ENCODE data around the gene HLF. TPM values are rescaled to one million over a fixed set of nuclear protein-coding genes. Genes with fewer than 3 reads are reported as not detected.

The HLF gene
- total RNA-seq, 1 donor from 2014 or later = 15.1 TPM

DNA sequence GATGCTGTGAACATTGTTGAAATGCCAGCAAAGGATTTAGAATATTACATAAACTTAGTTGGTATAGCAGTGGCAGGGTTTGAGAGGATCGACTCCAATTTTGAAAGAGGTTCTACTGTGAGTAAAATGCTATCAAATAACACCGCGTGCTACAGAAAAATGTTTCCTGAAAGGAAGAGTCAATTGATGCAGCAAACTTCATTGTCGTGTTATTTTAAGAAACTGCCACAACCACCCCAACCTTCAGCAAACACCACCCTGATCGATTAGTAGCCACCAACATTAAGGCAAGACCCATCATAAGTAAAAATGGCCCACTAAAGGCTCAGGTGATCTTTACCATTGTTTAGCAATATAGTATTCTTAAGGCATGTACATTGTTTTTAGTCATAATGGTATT is 27.3 kb downstream of the HLF start:
- DNase-seq = no peak

DNA sequence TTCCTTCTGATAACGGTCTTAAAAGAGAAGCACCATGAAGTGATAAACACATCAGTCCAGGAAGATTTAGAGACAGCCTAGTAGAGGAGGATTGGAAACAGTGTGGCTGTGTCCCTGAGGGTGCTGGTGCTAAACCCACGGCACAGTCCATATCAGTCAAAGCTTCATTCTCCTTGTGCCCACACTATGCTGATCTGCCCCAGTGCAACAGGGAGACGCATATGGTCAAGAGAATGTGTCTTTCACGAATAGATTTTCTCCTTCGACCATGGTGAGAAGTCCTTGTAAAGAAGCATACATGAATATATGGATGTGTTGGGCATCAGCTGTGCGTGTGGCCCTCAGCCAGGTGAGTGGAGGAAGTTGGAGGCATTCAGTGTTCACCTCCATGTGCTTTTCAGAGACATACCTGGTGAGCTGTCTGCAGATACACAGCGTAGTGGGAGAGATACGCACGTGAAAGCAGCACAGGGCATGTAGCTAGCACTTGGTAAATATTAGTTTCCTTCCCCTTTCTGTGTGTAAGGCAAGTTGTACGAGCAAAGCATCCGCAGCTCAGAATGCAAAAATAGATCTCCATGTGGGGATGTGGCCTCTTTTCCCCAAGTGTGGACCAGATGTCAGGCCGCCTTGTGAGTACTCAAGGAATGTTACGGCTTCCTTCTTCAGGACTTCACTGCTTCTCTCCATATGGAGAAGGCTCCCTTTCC is 29.4 kb downstream of the HLF start:
- DNase-seq = no peak

DNA sequence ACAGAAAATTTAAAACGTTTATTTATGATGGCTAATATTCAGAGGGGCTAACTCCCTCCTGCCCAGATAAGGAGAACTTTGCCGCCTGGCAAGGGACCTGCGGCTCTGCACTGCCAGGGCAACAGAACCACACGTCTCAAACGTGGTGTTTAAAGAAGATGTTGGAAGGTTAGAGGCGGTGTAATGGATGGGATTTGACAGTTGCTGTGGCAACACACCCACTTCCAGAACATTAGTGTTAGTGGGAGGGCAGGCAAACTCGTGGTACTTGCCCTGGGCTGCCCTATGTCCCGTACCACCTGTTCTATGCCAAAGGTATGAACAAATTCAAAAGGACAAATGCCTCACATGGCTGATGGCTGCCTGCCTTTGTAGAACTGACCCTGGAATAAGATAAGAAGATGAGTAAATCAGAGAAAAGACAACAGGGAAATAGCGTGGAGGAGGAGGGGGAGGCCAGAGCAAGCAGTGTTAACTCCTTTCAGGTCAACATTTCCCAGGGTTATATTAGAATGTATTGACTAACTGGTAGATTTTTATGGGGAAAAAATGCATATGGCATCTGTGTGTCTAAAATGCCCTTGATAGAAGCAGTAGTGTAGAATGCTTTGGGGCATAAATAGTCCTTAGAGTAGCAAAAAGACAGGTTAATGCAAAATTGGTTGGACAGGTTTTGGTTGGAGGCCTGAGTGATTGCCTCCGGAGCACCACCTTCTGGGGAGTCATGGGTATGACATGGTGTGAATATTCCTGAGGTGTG is 30.8 kb downstream of the HLF start:
- DNase-seq = peak; percentile 33

DNA sequence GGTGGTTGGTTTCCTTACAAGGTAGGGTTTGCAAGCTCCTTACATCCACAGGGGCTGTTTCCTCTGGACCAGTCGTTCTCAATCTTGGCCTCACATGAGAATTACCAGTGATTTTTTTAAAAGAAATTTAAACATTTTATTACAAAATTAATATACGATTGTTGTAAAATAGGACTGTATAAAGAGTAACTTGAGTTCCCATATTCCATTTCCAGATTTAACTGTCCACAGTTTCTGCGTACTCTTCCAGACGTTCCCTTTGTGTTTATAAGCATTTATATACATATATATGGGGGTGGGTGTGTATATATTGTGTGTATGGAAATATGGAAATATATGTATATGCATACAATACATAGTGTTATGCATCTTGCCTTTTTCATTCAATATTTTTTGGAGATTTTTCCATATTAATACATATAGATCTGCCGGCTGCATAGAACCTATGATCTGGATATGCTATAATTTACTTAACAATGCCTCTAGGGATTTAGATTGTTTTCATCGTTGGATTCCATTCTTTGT is 31.5 kb downstream of the HLF start:
- no peak for DNase-seq

DNA sequence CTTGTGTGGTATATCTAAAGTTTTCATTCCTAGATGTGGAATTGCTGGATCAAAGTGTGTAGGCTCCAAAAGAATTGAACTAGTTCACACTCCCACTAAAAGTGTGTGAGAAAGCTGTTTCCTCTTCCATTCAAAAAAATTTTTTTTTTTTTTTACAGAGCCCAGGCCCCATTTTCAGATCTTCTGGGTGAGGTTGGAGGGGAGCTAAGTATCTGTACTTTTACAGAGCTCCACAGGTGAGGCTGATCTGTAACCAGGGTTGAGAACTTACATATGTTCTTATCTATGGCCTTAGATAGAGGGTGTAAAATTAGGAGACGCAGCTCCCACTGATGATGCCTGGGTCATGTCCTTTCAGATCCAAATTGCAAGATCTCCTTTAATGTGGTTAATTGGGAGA is 31.9 kb downstream of the HLF start:
- no peak for DNase-seq

DNA sequence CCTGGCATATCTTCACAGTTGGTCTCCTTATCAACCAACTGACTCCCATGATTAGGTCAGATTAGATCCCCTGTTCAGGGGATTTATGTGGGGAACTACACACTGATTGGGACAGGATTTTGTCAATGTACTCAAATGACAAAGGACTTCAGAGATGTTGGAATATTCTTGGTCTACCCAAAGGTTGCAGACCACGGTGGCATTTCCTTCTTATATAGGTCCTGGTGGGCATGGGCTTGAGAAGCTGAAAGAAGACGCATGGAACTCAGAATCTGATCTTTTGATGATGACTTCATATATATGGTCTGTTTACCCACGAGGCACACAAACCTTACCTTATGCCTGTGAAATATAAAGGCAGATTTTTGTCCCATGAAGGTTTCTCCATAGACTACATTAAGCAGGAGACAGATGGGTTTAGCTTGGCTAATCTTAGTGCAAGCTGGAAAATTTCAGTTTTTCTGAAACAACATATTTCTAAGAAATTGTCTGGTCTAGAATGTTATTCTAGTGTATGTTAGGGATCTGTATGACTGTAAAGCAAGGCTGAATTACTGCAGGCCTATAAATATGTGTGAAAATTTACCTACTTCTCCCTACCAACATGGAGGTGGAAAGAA is 33.5 kb downstream of the HLF start:
- DNase-seq = no peak

DNA sequence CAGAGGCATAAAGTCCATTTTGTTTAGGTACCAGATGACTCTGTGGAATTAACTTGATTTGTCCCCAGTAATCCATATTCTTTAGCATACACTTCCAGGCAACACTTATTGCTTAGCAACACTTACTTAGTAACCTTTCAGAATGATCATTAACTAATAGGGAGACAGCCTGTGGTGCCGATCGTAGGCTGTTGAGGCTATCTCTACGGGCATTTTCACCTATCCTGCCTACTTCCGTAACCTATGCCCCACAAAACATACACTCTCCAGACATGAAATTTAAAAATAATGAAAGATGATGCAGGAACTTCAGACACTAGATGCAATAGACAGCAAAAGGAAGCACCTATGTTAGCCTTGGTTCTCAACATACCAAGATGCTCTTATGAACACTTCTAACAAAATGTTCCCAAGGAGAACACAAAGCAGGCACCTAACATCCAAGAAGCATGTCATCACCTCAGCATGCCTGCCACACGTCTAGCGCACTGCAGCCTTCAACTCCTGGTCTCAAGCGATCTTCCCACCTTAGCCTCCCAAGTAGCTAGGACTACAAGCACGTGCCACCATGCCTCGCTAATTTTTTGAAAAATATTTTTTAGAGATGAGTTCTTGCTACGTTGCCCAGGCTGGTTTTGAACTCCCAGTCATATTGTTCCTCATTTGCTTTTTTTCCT is 34.5 kb downstream of the HLF start:
- DNase-seq = no peak

DNA sequence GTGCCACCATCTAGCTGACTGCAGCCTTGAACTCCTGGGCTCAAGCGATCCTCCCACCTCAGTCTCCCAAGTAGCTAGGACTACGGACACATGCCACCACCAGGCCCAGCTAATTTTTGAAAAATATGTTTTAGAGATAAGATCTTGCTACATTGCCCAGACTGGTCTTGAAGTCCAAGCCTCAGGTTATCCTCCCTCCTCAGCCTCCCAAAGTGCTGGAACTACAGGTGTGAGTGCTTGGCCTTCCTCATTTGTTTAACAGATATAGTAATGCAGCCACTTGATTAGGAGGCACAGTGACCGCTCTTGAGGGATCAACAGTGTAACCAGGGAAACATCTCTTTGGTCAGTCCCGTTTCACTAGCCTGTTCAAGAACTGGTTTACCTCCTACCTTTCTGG is 35.1 kb downstream of the HLF start:
- no peak for DNase-seq

DNA sequence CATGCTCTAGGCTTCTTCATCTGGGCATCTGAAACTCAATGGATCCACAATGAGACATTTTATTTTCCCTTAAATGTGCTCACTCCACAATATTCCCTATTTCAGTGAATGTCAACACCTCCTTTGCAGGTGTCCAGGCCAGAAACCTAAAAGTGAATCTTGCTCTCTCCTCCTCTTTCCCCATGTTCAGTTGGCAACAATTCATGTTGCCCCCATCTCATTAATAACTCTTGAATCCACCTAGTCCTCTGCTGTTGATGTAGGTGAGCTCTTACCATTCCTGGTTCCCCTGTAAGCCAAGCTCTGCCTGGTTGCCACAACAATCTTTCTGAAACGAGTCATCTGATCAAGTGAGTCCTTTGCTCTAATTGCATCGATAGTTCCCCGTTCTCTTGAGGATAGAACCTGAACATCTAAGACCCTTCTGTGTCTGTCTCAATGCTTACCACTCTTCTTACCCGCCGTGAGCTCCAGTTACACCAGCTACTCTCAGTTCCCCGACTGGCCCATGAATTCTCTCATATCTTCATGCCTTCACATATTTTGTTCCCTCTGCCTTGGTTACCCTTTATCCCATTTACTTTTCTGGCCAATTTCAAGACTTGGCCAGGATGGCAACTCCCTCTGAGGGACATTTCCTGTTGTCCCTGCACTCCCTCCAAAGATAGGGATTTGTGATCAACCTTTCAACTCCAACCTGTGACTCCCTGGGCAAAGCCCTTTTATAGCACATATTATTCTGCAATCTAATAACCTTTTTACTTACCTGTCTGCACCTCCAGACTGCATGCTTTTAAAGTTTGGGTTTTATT is 35.9 kb downstream of the HLF start:
- DNase-seq = no peak

DNA sequence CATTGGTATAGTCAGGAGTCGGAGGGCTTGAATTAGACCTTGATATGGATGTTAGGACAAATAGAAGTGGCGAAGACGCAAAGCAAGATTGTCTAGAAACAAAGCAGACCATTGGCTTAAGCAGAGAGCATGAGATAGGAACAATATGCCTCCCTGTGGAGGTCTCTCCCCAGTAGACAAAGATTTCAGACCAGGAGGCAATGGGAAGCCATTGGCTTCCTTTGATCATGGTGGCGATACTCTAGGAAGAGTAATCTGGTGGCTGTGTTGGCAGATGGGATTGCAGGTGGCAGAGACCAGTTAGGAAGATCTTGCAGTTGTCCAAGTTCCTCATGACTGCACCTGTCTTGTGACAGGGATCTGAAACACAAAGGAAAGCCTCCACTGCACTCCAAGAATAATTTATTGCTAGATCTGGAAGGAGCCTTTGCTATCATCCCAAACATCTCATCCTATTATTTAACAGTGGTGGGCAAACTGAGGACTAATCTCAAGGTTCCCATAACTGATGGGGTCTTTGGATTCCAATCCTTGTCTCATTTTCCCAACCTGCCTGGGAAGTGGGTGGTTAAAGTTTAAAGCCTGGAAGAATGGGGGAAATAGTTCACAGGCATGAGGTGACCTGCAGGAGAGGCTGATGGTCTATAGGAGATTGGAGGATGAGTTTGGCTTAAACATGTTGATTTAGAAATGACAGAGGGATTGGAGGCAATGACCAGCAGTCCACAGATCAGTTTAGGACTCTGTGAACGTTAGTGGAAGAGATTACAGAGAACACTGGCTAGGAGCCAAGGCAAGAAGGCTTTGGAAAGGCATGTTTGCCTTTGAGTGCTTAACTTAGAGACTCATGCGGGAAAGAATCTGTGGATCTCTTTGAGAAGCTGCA is 37.0 kb downstream of the HLF start:
- no peak for DNase-seq

DNA sequence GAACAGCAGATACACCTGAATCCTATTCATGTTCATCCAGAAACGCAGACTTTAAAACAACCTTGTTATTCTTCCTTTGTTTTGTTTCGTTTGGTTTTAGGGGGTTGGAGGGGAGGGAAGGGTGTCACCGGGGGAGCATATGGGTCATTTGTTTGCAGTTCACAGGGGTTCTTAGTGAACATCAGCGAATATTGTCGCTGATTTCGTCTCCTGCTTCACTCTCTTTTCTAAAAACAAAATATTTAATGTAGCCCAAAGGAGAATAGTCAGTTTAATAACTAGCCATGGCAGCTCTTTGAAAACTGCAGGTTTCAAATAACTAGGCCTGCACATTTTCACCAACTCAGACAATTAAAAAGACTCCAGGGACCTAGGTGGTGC is 37.6 kb downstream of the HLF start:
- no peak for DNase-seq

DNA sequence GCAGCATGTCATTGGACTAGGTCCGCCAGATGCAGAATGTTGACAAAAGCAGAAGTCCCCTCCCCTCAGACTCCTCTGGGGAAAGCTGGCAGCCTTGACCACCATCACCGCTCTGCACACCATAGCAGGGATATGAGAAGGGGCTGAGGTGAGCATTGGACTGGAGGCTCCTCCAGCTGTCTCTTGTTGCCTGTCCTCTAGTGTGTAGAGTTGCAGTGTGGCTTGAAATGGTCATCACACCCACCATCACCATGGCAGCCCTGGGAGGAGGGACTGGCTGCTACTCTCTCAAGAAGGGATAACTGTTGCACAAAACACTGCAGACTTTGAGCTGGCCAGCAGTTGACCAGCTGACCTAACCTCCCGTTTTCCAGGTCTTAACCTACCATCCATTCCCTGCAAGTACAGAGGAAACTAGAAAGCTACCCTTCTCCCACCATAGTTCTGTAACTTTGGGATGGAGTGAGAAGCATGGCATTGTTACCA is 38.3 kb downstream of the HLF start:
- DNase-seq = no peak

DNA sequence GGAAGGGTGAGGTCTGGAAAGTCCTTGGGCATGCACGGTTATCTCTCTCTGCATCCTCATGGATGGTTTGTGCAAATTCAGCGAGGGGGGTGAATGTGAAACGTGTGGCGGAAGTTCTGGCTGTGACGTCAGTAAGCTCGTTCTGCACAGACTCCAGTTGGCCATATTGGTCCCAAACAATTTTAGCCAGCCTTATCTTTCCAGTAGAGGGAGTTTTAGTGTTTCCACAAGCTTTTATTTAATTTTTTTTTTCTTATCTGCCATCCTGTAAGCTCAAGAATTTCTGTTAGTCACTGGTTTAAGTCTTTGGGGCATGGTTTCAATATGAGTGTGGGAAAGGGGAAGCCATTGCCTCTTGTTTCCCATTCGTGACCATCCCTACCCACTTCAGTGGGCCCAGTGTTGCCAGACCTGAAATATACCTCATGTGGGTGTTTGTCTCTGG is 39.0 kb downstream of the HLF start:
- no peak for DNase-seq

DNA sequence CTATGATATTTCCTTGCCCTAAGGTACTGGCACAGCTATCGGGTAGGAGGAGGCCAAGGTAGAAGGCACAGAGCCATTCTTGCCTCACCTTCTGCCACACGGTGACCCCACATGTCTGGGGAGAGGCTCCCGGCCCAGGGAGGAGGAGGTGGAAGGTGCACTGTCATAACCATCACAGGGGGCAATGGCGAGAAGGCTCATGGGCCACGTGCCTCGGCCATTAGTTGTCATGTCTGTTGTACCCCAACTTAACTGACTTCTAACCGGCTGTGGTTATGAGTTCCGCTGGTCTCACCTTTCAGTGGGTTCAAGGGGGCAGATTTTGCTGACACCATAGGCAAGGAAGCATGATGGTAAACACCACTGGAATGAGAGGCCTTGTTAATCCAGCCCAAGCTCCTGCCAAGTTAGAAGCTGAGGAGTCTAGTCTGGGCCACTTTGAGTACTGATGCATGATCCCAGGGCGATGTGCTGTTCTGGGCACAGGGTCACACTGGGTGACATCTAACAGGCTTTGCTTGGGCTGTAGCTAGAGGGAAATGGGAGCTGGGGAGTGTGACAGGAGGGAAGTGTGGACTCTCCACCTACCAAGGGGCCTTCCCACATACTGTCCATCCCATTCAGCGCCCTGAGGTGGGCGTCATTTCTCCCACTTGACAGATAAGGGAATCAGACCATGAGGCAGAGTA is 39.6 kb downstream of the HLF start:
- no peak for DNase-seq

DNA sequence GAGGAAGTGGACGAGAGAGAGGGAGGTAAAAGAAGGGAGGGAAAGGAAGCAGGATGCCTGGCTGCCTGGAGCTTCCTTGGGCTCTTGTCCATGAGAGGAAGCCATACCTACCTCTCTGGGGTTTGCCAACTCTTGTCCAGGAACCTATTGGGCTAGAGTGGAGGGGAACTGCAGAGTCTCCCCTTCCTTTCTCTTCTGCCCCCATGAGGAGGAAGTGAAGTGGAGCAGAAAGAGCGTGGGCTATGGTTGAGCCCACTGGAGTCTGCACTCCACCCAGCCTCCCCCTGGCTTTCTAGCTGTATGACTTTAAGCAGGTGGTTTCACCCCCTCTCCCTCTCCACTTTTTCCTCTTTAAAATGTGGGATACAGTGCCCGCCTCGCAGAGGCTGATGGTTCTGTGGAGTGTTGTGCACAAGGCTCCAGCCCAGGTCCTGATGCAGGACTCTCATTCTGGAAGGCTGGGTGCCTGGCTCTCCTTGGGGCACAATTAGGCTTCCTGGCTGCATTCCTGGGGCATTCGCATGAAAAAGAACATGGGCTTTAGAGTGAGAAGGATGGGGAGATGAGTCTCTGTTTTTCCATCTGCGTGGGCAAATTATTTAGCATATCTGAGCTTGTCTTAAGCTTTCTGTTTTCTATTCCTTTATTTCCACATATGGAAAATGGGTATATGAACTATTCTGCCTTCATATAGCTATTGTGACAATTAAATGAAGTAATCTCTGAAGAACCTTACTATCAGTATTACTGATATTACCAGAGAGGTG is 40.7 kb downstream of the HLF start:
- DNase-seq = no peak

DNA sequence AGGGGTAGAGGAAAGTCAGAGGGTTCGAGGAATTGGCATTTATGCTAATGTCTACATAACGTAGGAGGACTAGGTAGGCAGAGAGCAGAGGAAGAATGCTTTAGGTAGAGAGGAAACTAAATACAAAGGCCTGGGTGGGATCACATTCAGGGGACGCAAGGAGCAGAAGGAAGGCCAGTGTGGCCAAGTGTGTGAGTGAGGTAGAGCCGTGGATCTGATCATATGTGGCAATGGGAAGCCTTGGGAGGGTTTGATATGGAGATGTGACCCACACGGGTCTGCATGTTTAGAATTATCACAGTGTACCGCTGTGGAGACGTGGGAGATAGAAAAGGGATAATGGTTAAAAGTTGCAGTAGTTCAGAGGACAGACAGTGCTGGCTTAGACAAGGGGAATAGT is 43.1 kb downstream of the HLF start:
- no peak for DNase-seq

DNA sequence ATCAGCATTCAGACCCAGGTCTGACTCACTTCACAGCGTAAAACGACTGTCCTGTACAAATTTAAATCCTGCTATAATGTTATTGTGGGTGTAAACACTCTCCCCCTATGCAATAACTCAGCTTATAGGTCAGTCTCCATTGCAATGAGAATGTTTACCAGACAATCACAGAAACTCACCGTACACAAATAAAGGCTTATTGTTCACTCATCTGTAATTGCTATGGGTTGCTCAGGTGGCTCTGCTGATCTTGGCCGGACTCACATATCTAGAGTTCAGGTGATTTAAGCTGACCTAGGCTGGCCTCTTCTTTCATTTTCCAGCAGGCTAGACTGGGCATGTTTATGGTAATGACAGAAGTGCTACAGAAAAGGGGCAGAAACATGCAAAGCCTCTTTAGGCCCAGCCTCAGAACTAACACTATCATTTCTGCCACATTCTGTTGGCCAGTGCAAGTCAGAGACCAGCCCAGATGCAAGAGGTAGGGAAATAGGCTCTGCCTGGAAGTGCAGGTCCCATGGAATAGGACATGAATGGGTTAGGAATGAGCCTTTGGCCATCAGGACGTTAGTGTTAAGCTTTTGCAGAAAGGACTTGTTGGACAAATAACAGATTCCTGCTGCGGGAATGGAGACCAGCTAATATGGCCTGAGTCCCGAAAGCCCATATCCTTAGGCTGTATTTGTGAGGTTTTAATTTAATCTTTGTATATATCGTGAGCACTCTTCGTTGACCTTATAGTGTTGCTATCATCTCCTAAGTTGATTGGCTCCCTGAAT is 44.0 kb downstream of the HLF start:
- DNase-seq = no peak

DNA sequence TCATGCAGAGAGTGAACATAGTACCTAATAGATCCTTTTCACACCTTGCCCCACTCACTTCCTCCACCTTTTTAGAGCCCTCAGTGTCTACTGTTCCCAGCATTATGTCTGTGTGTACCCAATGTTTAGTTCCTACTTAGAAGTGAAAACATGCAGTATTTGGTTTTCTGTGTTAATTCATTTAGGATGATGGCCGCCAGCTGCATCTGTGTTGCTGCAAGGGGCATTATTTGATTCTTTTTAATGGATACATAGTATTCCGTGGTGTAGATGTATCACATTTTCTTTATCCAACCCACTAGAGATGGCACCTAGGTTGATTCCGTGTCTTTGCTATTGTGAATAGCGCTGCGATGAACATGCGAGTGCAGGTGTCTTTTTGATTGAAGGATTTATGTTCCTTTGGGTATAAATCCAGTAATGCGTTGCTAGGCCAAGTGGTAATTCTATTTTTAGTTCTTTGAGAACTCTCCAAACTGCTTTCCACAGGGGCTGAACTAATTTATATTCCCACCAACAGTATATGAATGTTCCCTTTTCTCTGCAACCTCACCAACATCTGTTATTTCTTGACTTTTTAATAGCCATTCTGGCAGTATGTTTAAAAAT is 47.1 kb downstream of the HLF start:
- DNase-seq = no peak
